ENCODE measurements around the gene RTBDN.
A peak's percentile ranks its signal among the peaks of the same experiment; 100 is the strongest.

DNA sequence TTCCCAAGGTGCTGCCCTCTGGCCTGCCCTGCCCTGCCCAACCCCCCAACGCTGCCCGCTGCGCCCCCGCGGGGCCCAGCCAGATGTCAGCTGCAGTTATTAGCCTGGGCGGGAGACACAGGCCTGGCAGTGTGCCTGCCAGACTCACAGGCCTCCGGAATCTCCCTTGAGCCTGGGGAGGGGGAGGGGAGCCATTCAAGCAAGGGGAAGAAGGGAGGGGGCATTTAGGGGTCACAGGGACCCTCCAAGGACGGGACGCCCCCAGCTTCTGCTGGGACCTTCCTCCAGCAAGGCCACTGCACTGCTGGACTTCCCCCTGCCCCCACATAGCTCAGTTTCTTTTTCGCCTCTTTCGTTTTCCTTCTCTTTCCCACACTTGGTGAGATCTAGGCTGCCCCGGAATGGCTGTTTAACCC, 45.7 kb downstream of the RTBDN start:
- TF ChIP-seq, protein P1, sequence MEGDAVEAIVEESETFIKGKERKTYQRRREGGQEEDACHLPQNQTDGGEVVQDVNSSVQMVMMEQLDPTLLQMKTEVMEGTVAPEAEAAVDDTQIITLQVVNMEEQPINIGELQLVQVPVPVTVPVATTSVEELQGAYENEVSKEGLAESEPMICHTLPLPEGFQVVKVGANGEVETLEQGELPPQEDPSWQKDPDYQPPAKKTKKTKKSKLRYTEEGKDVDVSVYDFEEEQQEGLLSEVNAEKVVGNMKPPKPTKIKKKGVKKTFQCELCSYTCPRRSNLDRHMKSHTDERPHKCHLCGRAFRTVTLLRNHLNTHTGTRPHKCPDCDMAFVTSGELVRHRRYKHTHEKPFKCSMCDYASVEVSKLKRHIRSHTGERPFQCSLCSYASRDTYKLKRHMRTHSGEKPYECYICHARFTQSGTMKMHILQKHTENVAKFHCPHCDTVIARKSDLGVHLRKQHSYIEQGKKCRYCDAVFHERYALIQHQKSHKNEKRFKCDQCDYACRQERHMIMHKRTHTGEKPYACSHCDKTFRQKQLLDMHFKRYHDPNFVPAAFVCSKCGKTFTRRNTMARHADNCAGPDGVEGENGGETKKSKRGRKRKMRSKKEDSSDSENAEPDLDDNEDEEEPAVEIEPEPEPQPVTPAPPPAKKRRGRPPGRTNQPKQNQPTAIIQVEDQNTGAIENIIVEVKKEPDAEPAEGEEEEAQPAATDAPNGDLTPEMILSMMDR (IDR thresholded peaks at IDR 0.05 in 2 of 3, conservative IDR thresholded peaks at IDR 0.05 in 1 of 3; ENCODE audit: borderline replicate concordance in 1 of 3, insufficient read depth in 1 of 3, low read depth in 2 of 3, low read length in 2 of 3): no peak
- TF ChIP-seq POLR2A (IDR thresholded peaks at IDR 0.05; ENCODE audit: borderline replicate concordance, extremely low read depth, insufficient read depth, insufficient read length): no peak
- no peak for TF ChIP-seq EZH2 (IDR thresholded peaks at IDR 0.05)
- TF ChIP-seq RAD21 (IDR thresholded peaks at IDR 0.05; ENCODE audit: low read depth): no peak
- TF ChIP-seq, protein P2, sequence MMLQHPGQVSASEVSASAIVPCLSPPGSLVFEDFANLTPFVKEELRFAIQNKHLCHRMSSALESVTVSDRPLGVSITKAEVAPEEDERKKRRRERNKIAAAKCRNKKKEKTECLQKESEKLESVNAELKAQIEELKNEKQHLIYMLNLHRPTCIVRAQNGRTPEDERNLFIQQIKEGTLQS (IDR thresholded peaks at IDR 0.05): no peak
- TF ChIP-seq EZH2phosphoT487 (IDR thresholded peaks at IDR 0.05; ENCODE audit: borderline replicate concordance): no peak
- TF ChIP-seq POLR2AphosphoS5 (IDR thresholded peaks at IDR 0.05; ENCODE audit: low read depth, low read length): peak; percentile 48
- TF ChIP-seq, protein P3, sequence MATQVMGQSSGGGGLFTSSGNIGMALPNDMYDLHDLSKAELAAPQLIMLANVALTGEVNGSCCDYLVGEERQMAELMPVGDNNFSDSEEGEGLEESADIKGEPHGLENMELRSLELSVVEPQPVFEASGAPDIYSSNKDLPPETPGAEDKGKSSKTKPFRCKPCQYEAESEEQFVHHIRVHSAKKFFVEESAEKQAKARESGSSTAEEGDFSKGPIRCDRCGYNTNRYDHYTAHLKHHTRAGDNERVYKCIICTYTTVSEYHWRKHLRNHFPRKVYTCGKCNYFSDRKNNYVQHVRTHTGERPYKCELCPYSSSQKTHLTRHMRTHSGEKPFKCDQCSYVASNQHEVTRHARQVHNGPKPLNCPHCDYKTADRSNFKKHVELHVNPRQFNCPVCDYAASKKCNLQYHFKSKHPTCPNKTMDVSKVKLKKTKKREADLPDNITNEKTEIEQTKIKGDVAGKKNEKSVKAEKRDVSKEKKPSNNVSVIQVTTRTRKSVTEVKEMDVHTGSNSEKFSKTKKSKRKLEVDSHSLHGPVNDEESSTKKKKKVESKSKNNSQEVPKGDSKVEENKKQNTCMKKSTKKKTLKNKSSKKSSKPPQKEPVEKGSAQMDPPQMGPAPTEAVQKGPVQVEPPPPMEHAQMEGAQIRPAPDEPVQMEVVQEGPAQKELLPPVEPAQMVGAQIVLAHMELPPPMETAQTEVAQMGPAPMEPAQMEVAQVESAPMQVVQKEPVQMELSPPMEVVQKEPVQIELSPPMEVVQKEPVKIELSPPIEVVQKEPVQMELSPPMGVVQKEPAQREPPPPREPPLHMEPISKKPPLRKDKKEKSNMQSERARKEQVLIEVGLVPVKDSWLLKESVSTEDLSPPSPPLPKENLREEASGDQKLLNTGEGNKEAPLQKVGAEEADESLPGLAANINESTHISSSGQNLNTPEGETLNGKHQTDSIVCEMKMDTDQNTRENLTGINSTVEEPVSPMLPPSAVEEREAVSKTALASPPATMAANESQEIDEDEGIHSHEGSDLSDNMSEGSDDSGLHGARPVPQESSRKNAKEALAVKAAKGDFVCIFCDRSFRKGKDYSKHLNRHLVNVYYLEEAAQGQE (IDR thresholded peaks at IDR 0.05; ENCODE audit: low read depth): no peak
- TF ChIP-seq JUND (IDR thresholded peaks at IDR 0.05): no peak

Data from HCT116 (cell line).